Progenitor cell of endocrine pancreas (in vitro differentiated cells): ENCODE results near the gene DHODH. TPM values are rescaled to one million over a fixed set of nuclear protein-coding genes. Genes with fewer than 3 reads are reported as not detected.
"Not testable (repeated sequence)": the region's sequence is repeated elsewhere in the genome, so short reads cannot be mapped to it uniquely, and the experiment has no call there.

Experiments
- DNase-seq: peaks from one replicate; pipeline ENCODE4 v3.0.0; 2021; ENCODE audit warnings: low spot score; ENCODE audit not compliant: unreplicated experiment
- H3K27ac Mint-ChIP-seq: 2 replicates; pipeline ENCODE4 v1.8.0; 2021; ENCODE audit warnings: mild to moderate bottlenecking, moderate library complexity, mixed read lengths
- H3K27me3 Mint-ChIP-seq: 2 replicates; pipeline ENCODE4 v1.8.0; 2021; ENCODE audit warnings: mixed read lengths
- H3K36me3 Mint-ChIP-seq: 2 replicates; pipeline ENCODE4 v1.8.0; 2022; ENCODE audit warnings: mixed read lengths; ENCODE audit not compliant: insufficient read depth
- H3K4me1 Mint-ChIP-seq: 2 replicates; pipeline ENCODE4 v1.8.0; 2021; ENCODE audit warnings: low read depth, mixed read lengths
- H3K4me3 Mint-ChIP-seq: 2 replicates; pipeline ENCODE4 v1.8.0; 2021; ENCODE audit warnings: low read depth, mild to moderate bottlenecking, moderate library complexity, mixed read lengths
- H3K9me3 Mint-ChIP-seq: 2 replicates; pipeline ENCODE4 v1.8.0; 2021; ENCODE audit warnings: low read depth, mixed read lengths
- CTCF ChIP-seq: fragments of 200-600 bp; sonication (generic); IDR thresholded peaks from one replicate; pipeline ENCODE4 v1.5.0; 2021; ENCODE audit warnings: antibody characterized with exemption, mild to moderate bottlenecking; ENCODE audit not compliant: unreplicated experiment
- total RNA-seq: library from RNA; stranded (reverse); gene quantifications from 2 replicates; pipeline ENCODE4 v1.2.1, GENCODE V29; 2021

The DHODH gene
- total RNA-seq, 1 donor from 2014 or later = 13.4 TPM

- DNase-seq = no peak
- H3K9me3 Mint-ChIP-seq = no peaks in the 10 kb centered on the region
- no peak overlapping the region for H3K27ac Mint-ChIP-seq
- peaks cover 1% of the 10 kb centered on the region for H3K36me3 Mint-ChIP-seq
- H3K4me3 Mint-ChIP-seq = no peak overlapping the region
- H3K4me1 Mint-ChIP-seq = peaks cover 11% of the 10 kb centered on the region
- TF ChIP-seq CTCF = peak; percentile 70
- H3K27me3 Mint-ChIP-seq = no peaks in the 10 kb centered on the region
Measured at GRCh38 chr16:72066747-72067146, 58.2 kb downstream of the DHODH start.

GRCh38 chr16:72068930-72069329 lies 60.4 kb downstream of the DHODH start:
- Mint-ChIP-seq H3K4me3 (no peak overlapping the region), H3K27me3 (no peaks in the 10 kb centered on the region), H3K4me1 (peaks cover 22% of the 10 kb centered on the region), H3K9me3 (no peaks in the 10 kb centered on the region), H3K36me3 (peaks cover 1% of the 10 kb centered on the region), H3K27ac (no peak overlapping the region)
- no peak for TF ChIP-seq CTCF
- no peak for DNase-seq

GRCh38 chr16:72072514-72073342 lies 64.2 kb downstream of the DHODH start:
- H3K27me3 Mint-ChIP-seq = no peaks in the 10 kb centered on the region
- no peaks in the 10 kb centered on the region for H3K9me3 Mint-ChIP-seq
- no peak overlapping the region for H3K4me3 Mint-ChIP-seq
- peak overlapping the region; percentile 73 for H3K27ac Mint-ChIP-seq
- H3K4me1 Mint-ChIP-seq = peaks cover 17% of the 10 kb centered on the region
- no peak for DNase-seq
- no peak for TF ChIP-seq CTCF
- no peaks in the 10 kb centered on the region for H3K36me3 Mint-ChIP-seq

- Mint-ChIP-seq H3K27ac (peak overlapping the region; percentile 73), H3K36me3 (no peaks in the 10 kb centered on the region), H3K4me3 (no peak overlapping the region), H3K4me1 (peaks cover 17% of the 10 kb centered on the region), H3K9me3 (no peaks in the 10 kb centered on the region), H3K27me3 (no peaks in the 10 kb centered on the region)
- no peak for DNase-seq
- TF ChIP-seq CTCF = no peak
Measured at GRCh38 chr16:72073560-72074230, 65.2 kb downstream of the DHODH start.

GRCh38 chr16:72075067-72075466 lies 66.5 kb downstream of the DHODH start:
- not testable (repeated sequence) for H3K27me3 Mint-ChIP-seq, H3K27ac Mint-ChIP-seq, H3K4me3 Mint-ChIP-seq, DNase-seq, H3K9me3 Mint-ChIP-seq, H3K36me3 Mint-ChIP-seq
- peaks cover 13% of the 10 kb centered on the region for H3K4me1 Mint-ChIP-seq

Other genes starting within 250 kb of the DHODH start
- 101 and 109 TPM in 2 replicates for gene AP1G1, start 199.9 kb upstream of the DHODH start, total RNA-seq
- gene ATXN1L, start 162.8 kb upstream of the DHODH start, total RNA-seq = 28.5 and 28.6 TPM in 2 replicates
- gene ZNF821, start 124.6 kb upstream of the DHODH start, total RNA-seq = 32.3 and 32.6 TPM in 2 replicates
- gene IST1, start 113.2 kb upstream of the DHODH start, total RNA-seq = 280 and 304 TPM in 2 replicates
- 0.19 and 0.27 TPM in 2 replicates for gene PKD1L3, start 8.3 kb upstream of the DHODH start, total RNA-seq
- not detected in 2 replicates for gene HP, start 45.8 kb downstream of the DHODH start, total RNA-seq
- gene HPR, start 54.5 kb downstream of the DHODH start, total RNA-seq = 0.46 TPM in 1 of 2 replicates, not detected in the other
- gene TXNL4B, start 84.9 kb downstream of the DHODH start, total RNA-seq = 15.6 and 16.6 TPM in 2 replicates
- 79.6 and 81.7 TPM in 2 replicates for gene DHX38, start 85.1 kb downstream of the DHODH start, total RNA-seq
- gene PMFBP1, start 163.4 kb downstream of the DHODH start, total RNA-seq = 3.9 and 4.5 TPM in 2 replicates